ENCODE data around the gene FICD.

Gene FICD

DNA sequence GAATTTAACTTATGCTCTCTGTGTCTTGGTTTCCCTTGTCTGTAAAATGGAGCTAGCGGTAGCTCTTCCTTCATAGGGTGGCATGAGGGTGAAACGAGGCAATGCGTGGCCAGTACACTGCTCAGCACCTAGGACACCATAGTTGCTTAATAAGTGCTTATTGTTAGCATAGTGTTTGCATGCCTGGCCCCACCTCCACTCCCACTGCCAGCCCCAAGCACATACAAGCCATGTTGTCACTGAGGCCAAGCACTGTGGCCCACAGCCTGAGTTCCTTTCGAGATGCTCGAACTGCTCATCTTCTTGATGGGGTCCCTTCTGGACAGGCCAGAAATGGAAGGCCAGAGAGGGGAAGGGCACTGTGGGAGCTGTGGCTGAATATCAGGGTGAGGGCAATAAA is 839 bp downstream of the FICD start:
- DNase-seq (ENCODE audit: low read depth) = peak; percentile 59

DNA sequence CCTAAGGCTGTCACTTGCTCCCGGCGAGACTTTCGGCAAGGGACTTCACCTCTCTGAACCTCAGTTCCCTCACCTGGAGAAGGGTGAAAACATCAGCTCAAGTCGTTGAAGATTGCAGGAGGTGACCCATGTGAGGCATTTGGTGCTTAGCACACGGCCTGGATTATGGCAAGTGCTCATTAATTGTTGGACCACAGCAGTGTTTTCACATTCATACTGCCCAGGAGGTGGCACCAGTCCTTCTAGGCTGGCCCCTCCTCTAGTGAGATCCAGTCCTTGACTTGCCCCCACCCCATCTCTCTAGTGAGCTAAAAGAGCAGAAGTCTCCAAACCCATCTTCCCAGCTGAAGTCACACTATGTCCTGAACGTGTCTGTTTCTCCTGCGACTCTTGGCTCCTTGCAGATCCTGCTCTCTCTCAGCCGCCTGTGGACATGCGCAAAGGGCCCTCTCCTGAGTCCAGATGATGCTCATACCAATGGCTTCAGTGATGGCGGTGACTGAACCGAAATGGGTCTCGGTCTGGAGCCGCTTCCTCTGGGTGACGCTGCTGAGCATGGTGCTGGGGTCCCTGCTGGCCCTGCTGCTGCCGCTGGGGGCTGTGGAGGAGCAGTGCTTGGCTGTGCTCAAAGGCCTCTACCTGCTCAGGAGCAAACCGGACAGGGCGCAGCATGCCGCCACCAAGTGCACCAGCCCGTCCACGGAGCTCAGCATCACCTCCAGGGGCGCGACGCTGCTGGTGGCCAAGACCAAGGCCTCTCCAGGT is 1.6 kb downstream of the FICD start:
- peak; percentile 37 for DNase-seq (ENCODE audit: low read depth)
- H3K4me3 ChIP-seq (ENCODE audit: low read depth, low read length) = no peak overlapping the region
- TF ChIP-seq, protein P1, sequence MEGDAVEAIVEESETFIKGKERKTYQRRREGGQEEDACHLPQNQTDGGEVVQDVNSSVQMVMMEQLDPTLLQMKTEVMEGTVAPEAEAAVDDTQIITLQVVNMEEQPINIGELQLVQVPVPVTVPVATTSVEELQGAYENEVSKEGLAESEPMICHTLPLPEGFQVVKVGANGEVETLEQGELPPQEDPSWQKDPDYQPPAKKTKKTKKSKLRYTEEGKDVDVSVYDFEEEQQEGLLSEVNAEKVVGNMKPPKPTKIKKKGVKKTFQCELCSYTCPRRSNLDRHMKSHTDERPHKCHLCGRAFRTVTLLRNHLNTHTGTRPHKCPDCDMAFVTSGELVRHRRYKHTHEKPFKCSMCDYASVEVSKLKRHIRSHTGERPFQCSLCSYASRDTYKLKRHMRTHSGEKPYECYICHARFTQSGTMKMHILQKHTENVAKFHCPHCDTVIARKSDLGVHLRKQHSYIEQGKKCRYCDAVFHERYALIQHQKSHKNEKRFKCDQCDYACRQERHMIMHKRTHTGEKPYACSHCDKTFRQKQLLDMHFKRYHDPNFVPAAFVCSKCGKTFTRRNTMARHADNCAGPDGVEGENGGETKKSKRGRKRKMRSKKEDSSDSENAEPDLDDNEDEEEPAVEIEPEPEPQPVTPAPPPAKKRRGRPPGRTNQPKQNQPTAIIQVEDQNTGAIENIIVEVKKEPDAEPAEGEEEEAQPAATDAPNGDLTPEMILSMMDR (IDR thresholded peaks at IDR 0.05; ENCODE audit: insufficient read depth, low read depth, low read length, missing control alignments) = no peak

More for the DNA sequence above, 839 bp downstream of the FICD start:
- TF ChIP-seq, protein P1 (IDR thresholded peaks at IDR 0.05; ENCODE audit: insufficient read depth, low read depth, low read length, missing control alignments) = no peak
- H3K4me3 ChIP-seq (ENCODE audit: low read depth, low read length) = peak overlapping the region; percentile 65

DNA sequence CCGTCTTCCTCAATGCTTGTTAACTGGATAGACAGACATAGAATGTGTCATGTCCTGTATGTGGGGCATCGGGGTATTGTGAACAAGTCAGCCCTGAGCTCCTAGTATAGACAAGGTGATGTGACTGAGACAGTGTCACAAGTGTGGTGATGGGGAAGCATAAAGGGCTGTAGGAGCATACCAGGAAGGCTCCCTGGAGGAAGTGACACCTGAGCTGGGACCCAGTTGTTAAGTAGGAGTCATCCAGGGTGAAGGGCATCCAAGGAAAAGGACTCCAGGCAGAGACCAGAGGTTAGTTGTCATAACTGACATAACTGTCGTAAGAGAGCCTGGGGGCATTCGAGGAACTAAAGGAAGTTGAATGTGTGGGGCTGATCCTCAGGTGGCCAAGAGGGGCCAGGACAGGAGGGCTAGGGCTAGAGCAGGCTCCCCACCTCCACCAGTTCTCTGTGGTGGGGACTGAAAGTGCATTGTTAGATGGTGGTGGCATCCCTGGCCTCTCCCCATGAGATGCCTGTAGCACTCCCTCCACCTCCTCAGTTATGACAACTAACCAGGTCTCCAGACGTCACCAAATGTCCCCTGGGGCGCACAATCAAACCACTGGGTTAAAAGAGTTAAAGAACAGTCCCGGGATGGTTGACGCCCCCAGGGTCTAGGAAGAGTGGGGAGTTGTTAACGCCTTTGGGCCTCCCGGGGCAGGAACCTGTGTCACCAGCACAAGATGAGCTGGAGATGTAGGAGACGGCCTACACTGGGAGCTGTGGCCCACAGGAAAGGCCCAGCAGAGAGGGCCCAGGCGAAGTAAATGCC is 2.4 kb downstream of the FICD start:
- no peak overlapping the region for H3K4me3 ChIP-seq (ENCODE audit: low read depth, low read length)
- TF ChIP-seq, protein P1 (IDR thresholded peaks at IDR 0.05; ENCODE audit: insufficient read depth, low read depth, low read length, missing control alignments) = no peak
- DNase-seq (ENCODE audit: low read depth) = no peak

DNA sequence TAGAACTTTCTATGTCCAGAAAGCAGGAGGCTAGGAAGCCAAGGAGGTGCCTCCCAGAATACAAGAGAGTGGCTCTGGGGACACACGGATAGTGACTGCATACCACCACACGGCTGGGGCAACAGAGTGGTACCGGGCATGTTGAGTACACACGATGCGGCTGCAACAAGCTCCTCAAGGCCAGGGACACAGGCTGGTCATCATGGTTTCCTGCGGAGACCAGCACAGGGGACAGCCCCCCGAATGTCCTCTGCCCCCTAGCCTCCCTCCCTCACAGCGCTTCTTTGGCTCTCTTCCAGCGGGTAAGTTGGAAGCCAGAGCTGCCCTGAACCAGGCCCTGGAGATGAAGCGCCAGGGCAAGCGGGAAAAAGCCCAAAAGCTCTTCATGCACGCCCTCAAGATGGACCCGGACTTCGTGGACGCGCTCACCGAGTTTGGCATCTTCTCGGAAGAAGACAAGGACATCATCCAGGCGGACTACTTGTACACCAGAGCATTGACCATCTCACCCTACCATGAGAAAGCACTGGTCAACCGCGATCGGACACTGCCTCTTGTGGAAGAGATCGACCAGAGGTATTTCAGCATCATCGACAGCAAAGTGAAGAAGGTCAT is 3.1 kb downstream of the FICD start:
- TF ChIP-seq, protein P1 (IDR thresholded peaks at IDR 0.05; ENCODE audit: insufficient read depth, low read depth, low read length, missing control alignments) = no peak
- DNase-seq (ENCODE audit: low read depth) = no peak
- no peak overlapping the region for H3K4me3 ChIP-seq (ENCODE audit: low read depth, low read length)

DNA sequence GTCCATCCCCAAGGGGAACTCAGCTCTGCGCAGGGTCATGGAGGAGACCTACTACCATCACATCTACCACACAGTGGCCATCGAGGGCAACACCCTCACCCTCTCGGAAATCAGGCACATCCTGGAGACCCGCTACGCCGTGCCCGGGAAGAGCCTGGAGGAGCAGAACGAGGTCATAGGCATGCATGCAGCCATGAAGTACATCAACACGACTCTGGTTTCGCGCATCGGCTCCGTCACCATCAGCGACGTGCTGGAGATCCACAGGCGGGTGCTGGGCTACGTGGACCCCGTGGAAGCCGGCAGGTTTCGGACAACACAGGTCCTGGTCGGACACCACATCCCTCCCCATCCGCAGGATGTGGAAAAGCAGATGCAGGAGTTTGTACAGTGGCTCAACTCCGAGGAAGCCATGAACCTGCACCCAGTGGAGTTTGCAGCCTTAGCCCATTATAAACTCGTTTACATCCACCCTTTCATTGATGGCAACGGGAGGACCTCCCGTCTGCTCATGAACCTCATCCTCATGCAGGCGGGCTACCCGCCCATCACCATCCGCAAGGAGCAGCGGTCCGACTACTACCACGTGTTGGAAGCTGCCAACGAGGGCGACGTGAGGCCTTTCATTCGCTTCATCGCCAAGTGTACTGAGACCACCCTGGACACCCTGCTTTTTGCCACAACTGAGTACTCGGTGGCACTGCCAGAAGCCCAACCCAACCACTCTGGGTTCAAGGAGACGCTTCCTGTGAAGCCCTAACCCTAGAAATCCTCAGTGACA is 3.8 kb downstream of the FICD start:
- H3K4me3 ChIP-seq (ENCODE audit: low read depth, low read length) = no peak overlapping the region
- TF ChIP-seq, protein P1 (IDR thresholded peaks at IDR 0.05; ENCODE audit: insufficient read depth, low read depth, low read length, missing control alignments) = no peak
- DNase-seq (ENCODE audit: low read depth) = no peak

DNA sequence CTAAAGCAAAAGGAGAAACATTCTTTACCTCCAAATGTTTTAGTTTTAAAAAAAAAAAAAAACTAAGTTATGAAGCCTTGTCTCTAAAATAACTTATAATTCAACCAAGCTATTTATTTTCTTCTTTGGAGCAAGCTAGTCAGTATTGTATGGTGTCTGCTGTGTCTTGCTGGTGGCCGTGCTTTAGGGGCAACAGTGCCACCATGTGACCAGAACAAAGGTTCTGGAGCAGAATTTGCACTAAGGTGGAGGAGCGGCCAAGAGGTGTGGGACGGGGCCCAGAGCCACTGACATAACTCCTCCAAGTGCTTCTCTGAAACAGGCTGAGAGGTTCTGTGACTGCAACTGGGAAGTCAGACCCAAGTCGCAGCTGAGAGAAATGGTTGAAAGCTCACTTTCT is 4.5 kb downstream of the FICD start:
- H3K4me3 ChIP-seq (ENCODE audit: low read depth, low read length) = no peak overlapping the region
- TF ChIP-seq, protein P1 (IDR thresholded peaks at IDR 0.05; ENCODE audit: insufficient read depth, low read depth, low read length, missing control alignments) = peak; percentile 12
- peak; percentile 39 for DNase-seq (ENCODE audit: low read depth)

Measured in GM12865 (cell line).